Measurements from ENCODE around the gene ARPC3. TPM values are rescaled to one million over a fixed set of nuclear protein-coding genes. Genes with fewer than 3 reads are reported as not detected.

ARPC3 gene
- total RNA-seq, 2 donors from 2014 or later: 48.5 to 101 TPM

DNA sequence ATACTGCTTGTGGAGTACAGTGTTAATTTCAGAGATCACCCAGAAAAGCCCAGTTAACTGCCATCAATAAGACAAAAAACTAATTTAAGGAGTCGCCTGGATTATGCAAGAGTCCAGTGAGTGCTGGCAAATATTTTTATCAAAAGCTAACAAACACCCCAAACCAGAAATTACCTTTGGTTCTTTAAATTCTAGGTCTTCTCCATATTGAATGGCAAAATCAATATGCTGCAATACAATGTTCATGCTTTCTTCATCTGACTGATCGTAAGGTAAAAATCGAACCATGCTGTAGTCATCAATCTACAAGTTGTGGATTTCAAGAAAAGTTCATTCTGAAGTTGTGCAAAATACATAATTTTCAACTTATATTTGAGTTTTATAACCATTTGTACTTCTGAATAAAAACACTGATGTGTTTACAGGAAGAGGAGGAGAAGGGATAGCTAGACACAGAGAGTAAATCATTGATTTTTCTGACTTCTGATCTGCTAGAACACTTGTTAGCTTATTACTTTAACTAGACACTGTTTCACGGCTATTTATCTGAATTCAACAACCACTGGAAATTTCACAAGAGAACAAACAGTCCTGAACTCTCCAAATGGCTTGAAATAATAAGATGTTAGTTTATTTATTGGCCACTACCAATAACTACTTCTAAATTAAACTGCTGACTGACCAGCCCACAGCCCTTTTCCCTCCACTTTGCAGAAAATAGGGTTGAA is 3.6 kb upstream of the ARPC3 start:
- Histone ChIP-seq H3K9me3 (no peaks in the 10 kb centered on the region), H3K27me3 (no peaks in the 10 kb centered on the region), H3K4me3 (no peak overlapping the region), H3K4me1 (peaks cover 6% of the 10 kb centered on the region), H3K27ac (no peak overlapping the region), H3K36me3 (replicated peaks in 1 of 2; ENCODE audit: insufficient read depth in 1 of 2, low read depth in 2 of 2) (peaks cover 0 to 2% of the 10 kb centered on the region in 2 donors)
- 75 to 82% methylated on average over 4 of the region's 4 CpGs for WGBS, 2 donors
- ATAC-seq: no peak
- intact Hi-C loops (cut with DNase I): no loop called here
- TF ChIP-seq, protein P1, sequence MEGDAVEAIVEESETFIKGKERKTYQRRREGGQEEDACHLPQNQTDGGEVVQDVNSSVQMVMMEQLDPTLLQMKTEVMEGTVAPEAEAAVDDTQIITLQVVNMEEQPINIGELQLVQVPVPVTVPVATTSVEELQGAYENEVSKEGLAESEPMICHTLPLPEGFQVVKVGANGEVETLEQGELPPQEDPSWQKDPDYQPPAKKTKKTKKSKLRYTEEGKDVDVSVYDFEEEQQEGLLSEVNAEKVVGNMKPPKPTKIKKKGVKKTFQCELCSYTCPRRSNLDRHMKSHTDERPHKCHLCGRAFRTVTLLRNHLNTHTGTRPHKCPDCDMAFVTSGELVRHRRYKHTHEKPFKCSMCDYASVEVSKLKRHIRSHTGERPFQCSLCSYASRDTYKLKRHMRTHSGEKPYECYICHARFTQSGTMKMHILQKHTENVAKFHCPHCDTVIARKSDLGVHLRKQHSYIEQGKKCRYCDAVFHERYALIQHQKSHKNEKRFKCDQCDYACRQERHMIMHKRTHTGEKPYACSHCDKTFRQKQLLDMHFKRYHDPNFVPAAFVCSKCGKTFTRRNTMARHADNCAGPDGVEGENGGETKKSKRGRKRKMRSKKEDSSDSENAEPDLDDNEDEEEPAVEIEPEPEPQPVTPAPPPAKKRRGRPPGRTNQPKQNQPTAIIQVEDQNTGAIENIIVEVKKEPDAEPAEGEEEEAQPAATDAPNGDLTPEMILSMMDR (IDR thresholded peaks at IDR 0.05): no peak
- TF ChIP-seq POLR2A (IDR thresholded peaks at IDR 0.05): no peak
- no peak for DNase-seq

DNA sequence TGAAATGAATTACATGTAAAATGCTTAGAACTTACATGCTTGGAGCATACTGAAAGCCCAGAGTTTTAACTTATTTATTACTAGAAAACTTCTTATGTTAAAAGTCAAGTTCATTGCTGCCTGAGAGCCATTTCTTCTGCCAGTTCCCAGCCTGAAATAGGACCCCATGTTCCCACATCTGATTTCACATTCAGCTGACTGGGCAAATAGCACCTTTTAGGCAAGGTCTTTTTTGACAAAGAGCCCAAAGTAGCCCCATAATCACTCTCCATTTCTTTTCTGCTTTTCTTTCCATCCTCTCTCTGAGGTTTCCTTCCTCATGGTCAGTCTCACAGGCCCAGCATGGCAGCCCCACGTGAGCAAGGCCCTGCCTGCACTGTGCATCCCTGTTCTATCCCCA is 1.1 kb upstream of the ARPC3 start:
- Histone ChIP-seq H3K9me3 (no peaks in the 10 kb centered on the region), H3K27me3 (no peaks in the 10 kb centered on the region), H3K4me1 (peaks cover 14% of the 10 kb centered on the region), H3K36me3 (replicated peaks in 1 of 2; ENCODE audit: insufficient read depth in 1 of 2, low read depth in 2 of 2) (peaks cover 0 to 2% of the 10 kb centered on the region in 2 donors), H3K4me3 (no peak overlapping the region), H3K27ac (no peak overlapping the region)
- no peak for TF ChIP-seq POLR2A (IDR thresholded peaks at IDR 0.05)
- TF ChIP-seq, protein P1 (IDR thresholded peaks at IDR 0.05): no peak
- 38 to 63% methylated on average over 1 of the region's 1 CpG for WGBS, 2 donors
- no peak for DNase-seq
- no peak for ATAC-seq
- intact Hi-C loops (cut with DNase I): no loop called here

DNA sequence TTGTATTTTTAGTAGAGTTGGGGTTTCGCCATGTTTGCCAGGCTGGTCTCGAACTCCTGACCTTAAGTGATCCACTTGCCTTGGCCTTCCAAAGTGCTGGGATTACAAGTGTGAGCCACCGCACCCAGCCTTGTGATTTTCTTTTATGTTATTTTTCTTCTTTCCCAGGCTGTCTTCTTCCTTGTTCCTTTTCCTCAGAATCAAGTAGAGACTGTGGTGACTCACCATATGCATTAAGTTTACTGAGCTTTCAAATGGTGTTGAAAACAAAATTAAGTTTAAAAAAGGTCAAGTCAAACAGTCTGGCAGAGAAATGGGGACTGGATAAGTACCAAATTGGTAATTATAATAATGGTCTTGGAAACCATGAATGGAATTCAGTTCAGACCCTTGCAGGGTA is 5.7 kb downstream of the ARPC3 start:
- Histone ChIP-seq H3K36me3 (replicated peaks in 1 of 2; ENCODE audit: insufficient read depth in 1 of 2, low read depth in 2 of 2) (peaks cover 0 to 13% of the 10 kb centered on the region in 2 donors), H3K9me3 (no peaks in the 10 kb centered on the region), H3K27ac (no peak overlapping the region), H3K27me3 (no peaks in the 10 kb centered on the region), H3K4me1 (peaks cover 14% of the 10 kb centered on the region), H3K4me3 (no peak overlapping the region)
- intact Hi-C loops (cut with DNase I): no loop called here
- ATAC-seq: no peak
- DNase-seq: no peak
- 94 to 98% methylated on average over 3 of the region's 3 CpGs for WGBS, 2 donors
- TF ChIP-seq POLR2A (IDR thresholded peaks at IDR 0.05): no peak
- TF ChIP-seq, protein P1 (IDR thresholded peaks at IDR 0.05): no peak

DNA sequence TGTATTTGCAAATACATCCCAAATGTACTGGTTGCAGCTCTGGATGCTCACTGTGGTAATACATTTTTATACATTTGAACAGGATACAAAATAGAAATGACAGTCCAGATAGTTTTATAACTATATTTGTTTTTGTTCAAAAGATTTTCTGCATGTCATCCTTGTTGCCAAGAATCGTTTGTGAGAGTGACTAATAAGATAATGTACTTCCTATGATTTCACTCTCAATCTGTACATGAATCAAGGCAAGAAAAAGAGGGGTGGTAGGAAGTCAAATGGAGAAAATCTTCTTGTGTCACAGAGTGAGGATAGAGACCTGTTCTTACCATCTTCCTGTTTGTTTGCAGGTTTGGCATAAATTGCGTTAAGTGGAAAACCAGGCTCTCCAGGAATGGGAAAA is 13.9 kb downstream of the ARPC3 start:
- no peaks in the 10 kb centered on the region for H3K4me1 ChIP-seq
- no peaks in the 10 kb centered on the region for H3K27me3 ChIP-seq
- no peaks in the 10 kb centered on the region for H3K9me3 ChIP-seq
- WGBS, 2 donors: 53 to 57% methylated on average over 2 of the region's 2 CpGs
- no peak overlapping the region for H3K27ac ChIP-seq
- TF ChIP-seq, protein P1 (IDR thresholded peaks at IDR 0.05): no peak
- TF ChIP-seq POLR2A (IDR thresholded peaks at IDR 0.05): no peak
- ATAC-seq (no peak), DNase-seq (no peak)
- intact Hi-C loops (cut with DNase I): no loop called here
- peaks cover 11 to 20% of the 10 kb centered on the region in 2 donors for H3K36me3 ChIP-seq (replicated peaks in 1 of 2; ENCODE audit: insufficient read depth in 1 of 2, low read depth in 2 of 2)
- no peak overlapping the region for H3K4me3 ChIP-seq

Data from body of pancreas (tissue), 4 donors.